Right lobe of liver (tissue), 6 donors: ENCODE measurements around the gene CDK17. TPM values are rescaled to one million over a fixed set of nuclear protein-coding genes. Genes with fewer than 3 reads are reported as not detected.

Source experiments
- ATAC-seq, 4 donors: fragments of 200-7000 bp; cut with Tn5 transposase; one replicate each; pipeline ENCODE4 v1.9.1; 2020; ENCODE audit warnings: mild to moderate bottlenecking in 4 of 4, moderate library complexity in 4 of 4
- DNase-seq, 3 donors: peaks; one replicate each; pipeline ENCODE4 v3.0.0-alpha.2; 2020
- H3K27ac ChIP-seq, 3 donors: fragments of 200-600 bp; one replicate each; pipeline ENCODE4 v1.8.0; 2022
- H3K27me3 ChIP-seq, 2 donors: fragments of 200-600 bp; one replicate each; pipeline ENCODE4 v1.8.0; 2022
- H3K36me3 ChIP-seq, 4 donors: fragments of 200-600 bp; sonication (generic) in 1 of 4; one replicate each; pipeline versions ENCODE4 v1.5.1 to v1.8.0; 2017 to 2022; ENCODE audit warnings: control low read depth in 1 of 4
- H3K4me1 ChIP-seq, 4 donors: fragments of 200-600 bp; sonication (generic) in 1 of 4; one replicate each; pipeline versions ENCODE4 v1.5.1 to v1.8.0; 2017 to 2022; ENCODE audit warnings: control low read depth in 1 of 4
- H3K4me3 ChIP-seq, 3 donors: fragments of 200-600 bp; one replicate each; pipeline ENCODE4 v1.8.0; 2022
- H3K9me3 ChIP-seq, 4 donors: fragments of 200-600 bp; sonication (generic) in 1 of 4; one replicate each; pipeline versions ENCODE4 v1.5.1 to v1.8.0; 2017 to 2022; ENCODE audit warnings: control low read depth in 1 of 4
- POLR2A ChIP-seq: fragments of 450-650 bp; IDR thresholded peaks from one replicate; pipeline ENCODE4 v1.6.1; 2017; ENCODE audit warnings: antibody characterized with exemption, mild to moderate bottlenecking
- WGBS: methylation state at CpG from one replicate; pipeline ENCODE4 v1.1.6; 2018; ENCODE audit warnings: low coverage, low lambda C conversion rate; ENCODE audit not compliant: insufficient coverage; ENCODE audit errors: missing lambda C conversion rate; 5-methylcytosine and 5-hydroxymethylcytosine counted together
- intact Hi-C, 2 donors: fragments of 100-400 bp; cut with DNase I; formaldehyde crosslinking; loops; one replicate each; pipeline versions ENCODE4 v1.11.2 to v1.14.1; 2022
- total RNA-seq, 6 experiments: library from RNA; depleted of rRNA in 2 of 6; stranded (reverse); fragments of >200 nt in 2 of 6; fragmentation: NEBNext Ultra II Directional in 3 of 6; extraction: Animal tissue kit (Norgen Biotek cat#: 25700) in 3 of 6; gene quantifications; one replicate each; pipeline versions ENCODE4 v1.1.0 to v1.2.4, GENCODE V29; 2016 to 2023
- TF ChIP-seq, protein P1 (sequence below), 4 donors: fragments of 200-600 bp in 3 of 4; fragments of 450-650 bp in 1 of 4; IDR thresholded peaks; one replicate each; pipeline versions ENCODE4 v1.5.1 to v1.8.0; 2016 to 2022; ENCODE audit warnings: antibody characterized with exemption in 4 of 4, mild to moderate bottlenecking in 2 of 4
- donor health status: DM: no; HTN: yes; CAD: no.
- donor health status: DM: no; HTN: no; CAD: no.
- donor health status: DM: no; HTN: no; CAD: no.
- donor health status: DM: no; HTN: yes; CAD: no.
- donor health status: DM: no; HTN: yes; CAD: no.

CDK17 gene
- total RNA-seq, 6 experiments from 2014 or later, result 8.9 to 16.1 (median 13.7) TPM

GRCh38 chr12:96237465-96238077 lies 162.7 kb downstream of the CDK17 start:
- intact Hi-C loops, result loop anchor here in 1 of 2 donors (10.0 kb wide), 1 partner anchor 157 kb away; no protein-coding TSS in a partner anchor
- no peak overlapping the region for H3K4me3 ChIP-seq
- WGBS, result 33% methylated on average over 9 of the region's 9 CpGs
- TF ChIP-seq, protein P1, sequence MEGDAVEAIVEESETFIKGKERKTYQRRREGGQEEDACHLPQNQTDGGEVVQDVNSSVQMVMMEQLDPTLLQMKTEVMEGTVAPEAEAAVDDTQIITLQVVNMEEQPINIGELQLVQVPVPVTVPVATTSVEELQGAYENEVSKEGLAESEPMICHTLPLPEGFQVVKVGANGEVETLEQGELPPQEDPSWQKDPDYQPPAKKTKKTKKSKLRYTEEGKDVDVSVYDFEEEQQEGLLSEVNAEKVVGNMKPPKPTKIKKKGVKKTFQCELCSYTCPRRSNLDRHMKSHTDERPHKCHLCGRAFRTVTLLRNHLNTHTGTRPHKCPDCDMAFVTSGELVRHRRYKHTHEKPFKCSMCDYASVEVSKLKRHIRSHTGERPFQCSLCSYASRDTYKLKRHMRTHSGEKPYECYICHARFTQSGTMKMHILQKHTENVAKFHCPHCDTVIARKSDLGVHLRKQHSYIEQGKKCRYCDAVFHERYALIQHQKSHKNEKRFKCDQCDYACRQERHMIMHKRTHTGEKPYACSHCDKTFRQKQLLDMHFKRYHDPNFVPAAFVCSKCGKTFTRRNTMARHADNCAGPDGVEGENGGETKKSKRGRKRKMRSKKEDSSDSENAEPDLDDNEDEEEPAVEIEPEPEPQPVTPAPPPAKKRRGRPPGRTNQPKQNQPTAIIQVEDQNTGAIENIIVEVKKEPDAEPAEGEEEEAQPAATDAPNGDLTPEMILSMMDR (IDR thresholded peaks at IDR 0.05), result no peak
- no peak for TF ChIP-seq POLR2A
- ATAC-seq (peak in 2 of 4 donors; percentile 10 to 21), DNase-seq (no peak)
- H3K36me3 ChIP-seq, result no peaks in the 10 kb centered on the region
- peaks cover 0 to 21% (median 0%) of the 10 kb centered on the region in 4 donors for H3K4me1 ChIP-seq
- H3K27ac ChIP-seq, result no peak overlapping the region
- H3K27me3 ChIP-seq, result no peaks in the 10 kb centered on the region
- H3K9me3 ChIP-seq, result no peaks in the 10 kb centered on the region

GRCh38 chr12:96237035-96237434 lies 163.2 kb downstream of the CDK17 start:
- H3K9me3 ChIP-seq, result no peaks in the 10 kb centered on the region
- WGBS, result 81% methylated on average over 7 of the region's 7 CpGs
- intact Hi-C loops, result loop anchor here in 1 of 2 donors (10.0 kb wide), 1 partner anchor 158 kb away; no protein-coding TSS in a partner anchor
- H3K4me3 ChIP-seq, result no peak overlapping the region
- TF ChIP-seq, protein P1 (IDR thresholded peaks at IDR 0.05), result no peak
- no peak for TF ChIP-seq POLR2A
- H3K4me1 ChIP-seq, result peaks cover 0 to 16% (median 0%) of the 10 kb centered on the region in 4 donors
- no peaks in the 10 kb centered on the region for H3K27me3 ChIP-seq
- H3K27ac ChIP-seq, result no peak overlapping the region
- ATAC-seq, result no peak
- no peaks in the 10 kb centered on the region for H3K36me3 ChIP-seq
- no peak for DNase-seq

GRCh38 chr12:96236221-96236822 lies 163.9 kb downstream of the CDK17 start:
- ATAC-seq, result peak in 3 of 4 donors; percentile 19 to 44 (median 36)
- no peak overlapping the region for H3K27ac ChIP-seq
- H3K36me3 ChIP-seq, result no peaks in the 10 kb centered on the region
- DNase-seq, result no peak
- WGBS, result 28% methylated on average over 5 of the region's 18 CpGs
- no peaks in the 10 kb centered on the region for H3K27me3 ChIP-seq
- TF ChIP-seq POLR2A, result no peak
- TF ChIP-seq, protein P1 (IDR thresholded peaks at IDR 0.05), result no peak
- H3K9me3 ChIP-seq, result no peaks in the 10 kb centered on the region
- H3K4me1 ChIP-seq, result peaks cover 0 to 14% (median 0%) of the 10 kb centered on the region in 4 donors
- intact Hi-C loops, result loop anchor here in 1 of 2 donors (10.0 kb wide), 1 partner anchor 158 kb away; no protein-coding TSS in a partner anchor
- no peak overlapping the region for H3K4me3 ChIP-seq

GRCh38 chr12:96235484-96235826 lies 164.8 kb downstream of the CDK17 start:
- TF ChIP-seq POLR2A, result no peak
- TF ChIP-seq, protein P1 (IDR thresholded peaks at IDR 0.05), result no peak
- Histone ChIP-seq H3K36me3 (no peaks in the 10 kb centered on the region), H3K4me1 (peaks cover 0 to 14% (median 0%) of the 10 kb centered on the region in 4 donors), H3K4me3 (no peak overlapping the region), H3K9me3 (no peaks in the 10 kb centered on the region), H3K27ac (no peak overlapping the region), H3K27me3 (no peaks in the 10 kb centered on the region)
- ATAC-seq (no peak), DNase-seq (no peak)
- 26% methylated on average over 3 of the region's 5 CpGs for WGBS
- intact Hi-C loops, result loop anchor here in 1 of 2 donors (10.0 kb wide), 1 partner anchor 159 kb away; no protein-coding TSS in a partner anchor
